ENCODE results near the gene SP5. TPM values are rescaled to one million over a fixed set of nuclear protein-coding genes. Genes with fewer than 3 reads are reported as not detected.

The SP5 gene
- total RNA-seq, 2 donors from 2014 or later = 60.3 to 103 TPM

DNA sequence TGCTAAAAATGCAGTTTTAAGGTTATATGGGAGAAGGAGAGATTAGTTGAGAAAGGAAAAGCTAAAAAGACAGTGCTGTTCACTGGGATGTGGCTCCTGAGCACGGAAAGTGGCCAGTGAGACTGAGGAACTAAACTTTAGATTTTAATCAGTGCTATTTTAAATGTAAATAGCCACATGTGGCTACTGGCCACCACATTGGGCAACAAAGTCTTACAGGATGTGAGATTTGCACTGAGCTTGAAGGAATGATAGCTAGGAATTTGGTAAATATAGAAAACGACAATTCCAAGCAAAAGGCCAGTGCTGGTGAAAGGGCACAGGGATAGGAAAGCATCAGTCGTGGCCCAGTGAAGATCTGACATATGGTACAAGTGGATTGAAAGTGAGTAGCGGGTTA, 14.1 kb upstream of the SP5 start:
- peaks cover 5% of the 10 kb centered on the region for H3K4me1 ChIP-seq (ENCODE audit: control insufficient read depth, insufficient read depth, low read length)
- no peaks in the 10 kb centered on the region for H3K36me3 ChIP-seq (ENCODE audit: control insufficient read depth, insufficient read depth, low read length)
- Mint-ChIP-seq H3K27ac (no peak overlapping the region), H3K4me1 (peaks cover 34% of the 10 kb centered on the region), H3K36me3 (ENCODE audit: low read depth) (no peaks in the 10 kb centered on the region), H3K4me3 (no peak overlapping the region), H3K27me3 (ENCODE audit: insufficient read depth) (no peaks in the 10 kb centered on the region), H3K9me3 (peaks cover 10% of the 10 kb centered on the region)
- no peak overlapping the region for H3K4me3 ChIP-seq (ENCODE audit: low read length)
- H3K9me3 ChIP-seq (ENCODE audit: control insufficient read depth, low read length) = peaks cover 12% of the 10 kb centered on the region
- DNase-seq = no peak
- no peak overlapping the region for H3K9ac ChIP-seq (ENCODE audit: extremely low read depth, low read length, poor library complexity, severe bottlenecking)
- no peak overlapping the region for H3K27ac ChIP-seq (ENCODE audit: low read depth, low read length)
- no peak for TF ChIP-seq CTCF (conservative IDR thresholded peaks at IDR 0.05)
- H3K27me3 ChIP-seq (ENCODE audit: control insufficient read depth, insufficient read depth, low read length, poor library complexity, severe bottlenecking) = no peaks in the 10 kb centered on the region
- WGBS, 2 experiments (ENCODE audit: insufficient coverage in 1 of 2, insufficient read length in 1 of 2) = 81 to 90% methylated on average over 4 of the region's 4 CpGs

GRCh38 chr2:170703776-170704476, 11.2 kb upstream of the SP5 start:
- Mint-ChIP-seq H3K4me3 (no peak overlapping the region), H3K27ac (no peak overlapping the region), H3K4me1 (peaks cover 23% of the 10 kb centered on the region), H3K27me3 (ENCODE audit: insufficient read depth) (peaks cover 13% of the 10 kb centered on the region), H3K36me3 (ENCODE audit: low read depth) (no peaks in the 10 kb centered on the region), H3K9me3 (peaks cover 10% of the 10 kb centered on the region)
- H3K27me3 ChIP-seq (ENCODE audit: control insufficient read depth, insufficient read depth, low read length, poor library complexity, severe bottlenecking) = no peaks in the 10 kb centered on the region
- no peak for DNase-seq
- H3K36me3 ChIP-seq (ENCODE audit: control insufficient read depth, insufficient read depth, low read length) = no peaks in the 10 kb centered on the region
- no peak overlapping the region for H3K27ac ChIP-seq (ENCODE audit: low read depth, low read length)
- no peaks in the 10 kb centered on the region for H3K4me1 ChIP-seq (ENCODE audit: control insufficient read depth, insufficient read depth, low read length)
- H3K9ac ChIP-seq (ENCODE audit: extremely low read depth, low read length, poor library complexity, severe bottlenecking) = no peak overlapping the region
- WGBS, 2 experiments (ENCODE audit: insufficient coverage in 1 of 2, insufficient read length in 1 of 2) = 93 to 100% methylated on average over 2 to 4 of the region's 4 CpGs
- H3K9me3 ChIP-seq (ENCODE audit: control insufficient read depth, low read length) = peaks cover 12% of the 10 kb centered on the region
- no peak for TF ChIP-seq CTCF (conservative IDR thresholded peaks at IDR 0.05)
- H3K4me3 ChIP-seq (ENCODE audit: low read length) = no peak overlapping the region

- Histone ChIP-seq H3K27me3 (ENCODE audit: control insufficient read depth, insufficient read depth, low read length, poor library complexity, severe bottlenecking) (peaks cover 32% of the 10 kb centered on the region), H3K9me3 (ENCODE audit: control insufficient read depth, low read length) (peaks cover 4% of the 10 kb centered on the region), H3K4me3 (ENCODE audit: low read length) (no peak overlapping the region), H3K27ac (ENCODE audit: low read depth, low read length) (no peak overlapping the region), H3K9ac (ENCODE audit: extremely low read depth, low read length, poor library complexity, severe bottlenecking) (no peak overlapping the region), H3K36me3 (ENCODE audit: control insufficient read depth, insufficient read depth, low read length) (no peaks in the 10 kb centered on the region), H3K4me1 (ENCODE audit: control insufficient read depth, insufficient read depth, low read length) (peaks cover 5% of the 10 kb centered on the region)
- no peak overlapping the region for H3K27ac Mint-ChIP-seq
- H3K9me3 Mint-ChIP-seq = peaks cover 4% of the 10 kb centered on the region
- no peak for DNase-seq
- no peak for TF ChIP-seq CTCF (conservative IDR thresholded peaks at IDR 0.05)
- peaks cover 41% of the 10 kb centered on the region for H3K4me1 Mint-ChIP-seq
- H3K36me3 Mint-ChIP-seq (ENCODE audit: low read depth) = no peaks in the 10 kb centered on the region
- peaks cover 47% of the 10 kb centered on the region for H3K27me3 Mint-ChIP-seq (ENCODE audit: insufficient read depth)
- WGBS, 2 experiments (ENCODE audit: insufficient coverage in 1 of 2, insufficient read length in 1 of 2) = 69 to 78% methylated on average over 14 to 16 of the region's 16 CpGs
- no peak overlapping the region for H3K4me3 Mint-ChIP-seq
Observed at GRCh38 chr2:170707821-170708795, 7.0 kb upstream of the SP5 start.

All from endodermal cell (in vitro differentiated cells).